Measurements from ENCODE around the gene AMMECR1.
"Not testable (repeated sequence)": the region's sequence is repeated elsewhere in the genome, so short reads cannot be mapped to it uniquely, and the experiment has no call there.

Gene AMMECR1

DNA sequence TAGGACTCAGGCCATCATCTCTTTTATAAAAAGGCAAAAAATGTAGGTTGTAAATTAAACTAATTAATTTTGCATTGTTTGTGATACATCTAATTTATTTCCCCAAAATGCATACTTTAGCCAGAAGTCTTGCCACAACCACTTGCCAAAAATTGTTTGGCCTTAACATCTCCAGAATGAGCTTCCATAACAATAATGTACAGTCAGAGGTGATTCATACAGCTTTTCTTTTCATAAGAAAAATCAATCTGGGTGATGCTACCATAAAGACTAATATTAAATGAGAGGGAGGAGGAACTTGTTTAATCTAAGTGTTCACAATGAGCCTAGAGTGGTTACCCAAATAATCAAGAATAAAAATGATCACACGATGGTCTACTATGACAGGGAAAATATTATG, 59.3 kb downstream of the AMMECR1 start:
- DNase-seq (ENCODE audit: low read depth in 3 of 3), result no peak

DNA sequence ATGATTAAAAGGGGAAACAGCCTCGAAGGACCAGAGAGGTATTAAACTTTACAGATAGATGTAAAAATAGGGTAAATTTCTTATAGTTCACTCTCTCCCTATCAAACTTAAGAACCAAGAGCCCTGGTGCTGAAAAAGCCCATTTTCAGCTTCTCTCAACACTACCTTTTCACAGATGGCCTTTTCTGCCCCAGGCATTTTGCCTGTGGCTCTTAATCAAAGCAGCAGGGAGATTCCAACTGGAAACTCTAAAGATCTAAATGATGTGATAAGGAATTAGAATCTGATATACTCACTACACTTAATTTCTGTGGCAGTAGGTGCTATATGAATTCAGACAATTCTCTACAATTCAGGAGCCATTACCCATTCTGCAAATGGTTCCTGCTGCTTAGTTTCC, 60.0 kb downstream of the AMMECR1 start:
- DNase-seq (ENCODE audit: low read depth in 3 of 3), result no peak

DNA sequence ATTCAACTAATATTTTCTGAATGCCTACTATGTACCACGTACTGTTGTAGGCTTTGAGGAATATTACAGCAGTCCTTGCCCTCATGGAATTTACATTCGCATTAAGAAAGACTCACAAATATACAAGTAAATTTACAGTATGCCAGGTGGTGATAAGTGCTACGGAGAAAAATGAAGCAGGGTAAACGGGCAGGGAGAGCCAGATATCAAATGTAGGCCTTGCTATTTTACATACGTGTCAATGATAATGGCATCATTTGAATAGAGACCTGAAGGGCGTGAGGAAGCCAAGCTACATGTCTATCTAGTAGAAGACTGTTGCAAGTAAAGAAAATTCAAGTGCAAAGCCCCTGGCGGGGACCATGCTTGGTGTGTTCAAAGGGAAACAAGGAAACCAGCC, 65.2 kb downstream of the AMMECR1 start:
- DNase-seq (ENCODE audit: low read depth in 3 of 3), result no peak

DNA sequence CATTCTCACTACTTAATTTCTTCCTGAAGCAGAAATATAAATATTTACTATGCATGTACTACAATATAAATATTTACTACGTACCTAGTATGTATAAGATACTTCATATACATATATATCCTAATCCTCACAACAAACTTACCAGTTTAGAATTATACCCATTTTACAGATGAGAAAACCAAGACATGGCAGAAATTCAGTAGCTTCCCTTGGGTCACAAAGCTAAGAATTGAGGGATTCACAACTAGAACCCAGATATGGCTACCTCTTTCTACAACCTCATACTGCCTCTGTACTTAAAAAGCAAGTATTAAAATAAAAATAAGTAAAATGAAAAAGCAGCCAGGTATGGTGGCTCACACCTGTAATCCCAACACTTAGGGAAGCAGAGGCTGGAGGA, 65.9 kb downstream of the AMMECR1 start:
- DNase-seq (ENCODE audit: low read depth in 3 of 3), result no peak

DNA sequence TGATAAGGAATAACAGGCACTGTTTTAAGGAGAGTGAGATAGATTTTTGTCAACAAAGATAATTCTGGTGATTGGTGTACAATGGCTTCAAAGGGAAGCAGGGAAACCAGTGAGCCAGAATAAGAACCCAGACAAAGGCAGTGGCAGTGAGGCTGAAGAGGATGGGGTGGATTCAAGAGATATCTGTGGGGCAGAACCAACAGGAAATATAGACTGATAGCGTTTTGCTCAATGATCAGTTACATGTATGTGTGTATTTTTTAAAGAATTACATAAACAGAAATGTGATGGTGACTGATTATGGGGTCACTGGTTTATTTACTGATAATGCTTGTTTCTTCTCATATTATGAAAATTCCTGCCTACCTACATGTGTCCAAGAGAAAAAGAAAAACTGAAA, 66.4 kb downstream of the AMMECR1 start:
- no peak for DNase-seq (ENCODE audit: low read depth in 3 of 3)

DNA sequence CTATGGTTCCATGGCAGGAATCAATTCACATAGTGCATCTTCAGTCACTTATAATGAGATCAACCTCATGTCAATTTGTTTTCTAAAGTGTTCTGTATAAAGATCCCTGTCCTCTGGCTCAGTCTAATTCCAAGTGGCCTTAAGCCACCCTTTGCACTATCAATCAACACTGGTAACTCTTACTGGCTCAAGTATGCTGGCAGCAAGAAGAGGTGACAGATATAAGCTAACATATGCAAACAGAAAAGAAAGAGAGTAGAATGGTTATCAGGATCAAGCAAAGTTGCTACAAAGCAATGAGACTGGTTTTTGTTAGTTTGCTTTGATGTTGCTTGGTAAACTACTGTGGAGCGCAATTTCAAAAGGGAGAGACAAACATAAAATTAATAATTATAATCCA, 67.0 kb downstream of the AMMECR1 start:
- DNase-seq (ENCODE audit: low read depth in 3 of 3), result no peak

DNA sequence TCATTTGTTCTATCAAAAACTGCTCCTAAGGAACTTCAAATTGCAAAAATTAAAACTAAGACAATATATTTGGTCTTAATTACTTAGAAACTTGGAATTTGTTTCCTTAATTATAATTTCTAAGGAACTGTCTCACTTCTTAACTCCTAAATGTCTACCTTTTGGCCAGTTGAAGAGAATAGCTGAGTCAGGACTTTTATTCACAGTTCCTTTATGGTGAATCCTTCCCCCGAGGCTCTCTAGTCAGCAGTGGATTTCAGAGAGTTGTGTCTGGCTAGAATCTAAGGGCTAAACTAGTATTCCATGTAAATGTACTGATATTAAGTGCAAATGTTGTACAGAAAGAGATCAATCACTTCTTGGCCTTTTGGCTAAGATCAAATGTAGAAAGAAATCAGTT, 69.3 kb downstream of the AMMECR1 start:
- DNase-seq (ENCODE audit: low read depth in 3 of 3), result no peak

DNA sequence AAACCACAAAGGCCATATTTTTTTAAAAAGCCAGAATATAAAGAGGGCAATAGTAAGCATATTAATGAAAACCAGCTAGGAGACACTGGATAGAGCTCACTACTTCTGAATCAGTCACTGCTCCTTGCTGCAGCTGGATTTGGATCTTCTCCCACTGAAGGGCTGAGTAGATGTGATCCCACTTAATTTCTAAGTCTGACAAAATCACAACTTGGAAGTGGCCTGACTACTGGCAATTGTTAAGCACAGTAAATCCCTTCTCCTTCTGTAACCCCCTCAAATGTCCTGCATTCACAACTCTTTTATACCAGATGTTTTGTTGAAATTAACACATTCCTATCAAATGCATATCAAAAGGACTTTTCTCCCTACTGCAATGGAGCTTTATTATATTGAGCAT, 72.9 kb downstream of the AMMECR1 start:
- no peak for DNase-seq (ENCODE audit: low read depth in 3 of 3)

DNA sequence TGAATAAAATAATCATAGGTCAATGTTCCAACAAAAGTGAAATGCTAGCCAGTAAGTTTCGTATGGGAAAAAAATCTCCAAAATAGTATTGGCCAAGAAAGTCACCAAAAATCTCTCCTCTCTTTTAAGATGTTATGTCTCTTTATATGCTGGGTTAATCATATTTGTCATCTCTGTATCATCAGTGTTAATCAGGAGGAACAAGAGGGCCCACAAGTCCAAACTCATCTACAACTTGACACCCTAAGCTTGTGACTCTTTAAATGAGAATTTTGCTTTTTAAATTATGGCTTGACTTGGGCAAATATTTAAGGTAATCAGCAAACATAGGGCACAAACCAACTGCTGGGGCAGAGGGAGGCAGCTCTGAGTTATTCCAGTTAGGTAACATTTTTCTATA, 75.5 kb downstream of the AMMECR1 start:
- no peak for DNase-seq (ENCODE audit: low read depth in 3 of 3)

DNA sequence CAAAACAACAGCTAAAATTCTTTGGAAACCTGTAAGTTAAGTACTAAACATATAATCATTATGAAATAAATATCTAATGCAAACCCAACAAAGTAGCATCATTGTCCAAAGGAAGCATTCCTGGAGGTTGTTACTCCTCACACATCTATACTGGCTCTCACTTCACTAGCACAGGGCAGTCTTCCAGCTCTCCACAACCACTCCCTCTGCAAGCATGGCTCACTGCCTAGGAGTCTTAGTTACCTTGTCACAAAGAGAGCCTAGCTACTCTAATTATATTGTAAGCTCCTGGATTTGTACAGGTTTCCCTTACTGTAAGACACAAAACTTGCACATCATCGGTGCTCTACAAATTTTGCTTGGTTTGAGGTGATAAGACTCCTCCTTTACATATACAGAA, 76.1 kb downstream of the AMMECR1 start:
- no peak for DNase-seq (ENCODE audit: low read depth in 3 of 3)

DNA sequence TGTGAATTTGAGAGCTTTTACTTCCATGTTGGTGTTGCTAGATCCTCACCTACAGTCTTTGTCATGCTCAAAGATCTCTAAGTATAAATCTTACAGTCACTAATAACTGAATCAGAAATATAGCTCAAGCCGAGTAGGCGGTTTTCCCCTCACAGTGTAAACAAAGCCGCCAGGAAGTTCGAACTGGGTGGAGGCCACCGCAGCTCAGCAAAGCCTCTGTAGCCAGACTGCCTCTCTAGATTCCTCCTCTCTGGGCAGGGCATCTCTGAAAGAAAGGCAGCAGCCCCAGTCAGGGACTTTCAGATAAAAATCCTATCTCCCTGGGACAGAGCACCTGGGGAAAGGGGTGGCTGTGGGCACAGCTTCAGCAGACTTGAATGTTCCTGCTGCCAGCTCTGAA, 79.6 kb downstream of the AMMECR1 start:
- not testable (repeated sequence) for DNase-seq (ENCODE audit: low read depth in 3 of 3)

DNA sequence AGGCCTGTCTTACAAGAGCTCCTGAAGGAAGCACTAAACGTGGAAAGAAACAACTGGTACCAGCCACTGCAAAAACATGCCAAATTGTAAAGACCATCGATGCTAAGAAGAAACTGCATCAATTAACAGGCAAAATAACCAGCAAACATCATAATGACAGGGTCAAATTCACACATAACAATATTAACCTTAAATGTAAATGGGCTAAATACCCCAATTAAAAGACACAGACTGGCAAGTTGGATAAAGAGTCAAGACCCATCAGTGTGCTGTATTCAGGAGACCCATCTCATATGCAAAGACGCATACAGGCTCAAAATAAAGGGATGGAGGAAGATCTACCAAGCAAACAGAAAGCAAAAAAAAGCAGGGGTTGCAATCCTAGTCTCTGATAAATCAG, 86.4 kb downstream of the AMMECR1 start:
- not testable (repeated sequence) for DNase-seq (ENCODE audit: low read depth in 3 of 3)

DNA sequence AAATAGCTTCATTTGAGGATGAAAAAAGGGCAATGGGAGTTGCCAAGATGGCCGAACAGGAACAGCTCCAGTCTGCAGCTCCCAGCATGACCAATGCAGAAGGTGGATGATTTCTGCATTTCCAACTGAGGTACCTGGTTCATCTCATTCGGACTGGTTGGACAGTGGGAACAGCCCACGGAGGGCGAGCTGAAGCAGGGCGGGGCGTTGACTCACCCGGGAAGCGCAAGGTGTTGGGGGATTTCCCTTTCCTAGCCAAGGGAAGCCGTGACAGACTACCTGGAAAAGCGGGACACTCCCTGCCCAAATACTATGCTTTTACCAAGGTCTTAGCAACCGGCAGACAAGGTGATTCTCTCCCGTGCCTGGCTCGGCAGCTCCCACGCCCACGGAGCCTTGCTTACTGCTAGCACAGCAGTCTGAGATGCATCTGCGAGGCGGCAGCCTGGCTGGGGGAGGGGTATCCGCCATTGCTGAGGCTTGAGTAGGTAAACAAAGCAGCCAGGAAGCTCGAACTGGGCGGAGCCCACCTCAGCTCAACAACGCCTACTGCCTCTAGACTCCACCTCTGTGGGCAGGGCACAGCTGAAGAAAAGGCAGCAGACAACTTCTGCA, 88.3 kb downstream of the AMMECR1 start:
- peak; percentile 26 to 68 (median 44) for DNase-seq (ENCODE audit: low read depth in 3 of 3)

DNA sequence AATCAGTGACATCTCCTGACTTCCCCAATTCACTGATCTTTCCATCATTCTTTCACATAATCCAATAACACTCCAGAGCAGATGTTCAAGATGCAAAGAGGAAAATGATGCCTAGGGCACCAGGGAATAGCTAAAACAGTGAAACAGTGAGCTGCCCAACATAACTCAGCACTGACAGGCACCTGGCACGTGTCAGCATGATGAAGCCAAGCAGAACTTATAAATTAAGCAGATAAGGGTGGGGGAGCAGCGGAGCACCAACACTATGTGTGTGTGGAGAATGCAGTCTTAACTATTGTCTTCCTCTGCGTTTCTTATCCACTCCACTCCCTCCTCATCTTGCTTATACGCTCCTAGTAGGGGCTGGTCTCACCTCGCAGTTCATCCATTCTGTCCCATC, 89.4 kb downstream of the AMMECR1 start:
- no peak for DNase-seq (ENCODE audit: low read depth in 3 of 3)

DNA sequence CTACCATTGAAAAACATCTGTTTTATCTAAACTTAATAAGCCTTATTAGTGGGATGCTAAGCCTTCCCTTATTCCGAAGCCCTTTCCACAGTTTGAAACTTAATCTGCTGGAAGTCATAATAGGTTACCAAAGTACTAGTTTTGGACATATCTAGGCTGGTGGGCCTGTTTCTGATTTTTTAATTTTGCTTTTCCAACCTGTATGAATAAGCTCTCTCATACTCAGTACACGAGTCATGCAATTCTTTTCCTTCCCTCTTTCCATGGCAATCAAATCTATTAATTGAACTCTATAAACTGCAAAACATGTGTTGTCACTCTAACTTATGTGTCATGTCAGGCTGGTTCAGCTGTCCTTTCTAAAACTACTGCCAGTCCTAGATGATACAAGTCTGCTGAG, 91.0 kb downstream of the AMMECR1 start:
- DNase-seq (ENCODE audit: low read depth in 3 of 3), result no peak

DNA sequence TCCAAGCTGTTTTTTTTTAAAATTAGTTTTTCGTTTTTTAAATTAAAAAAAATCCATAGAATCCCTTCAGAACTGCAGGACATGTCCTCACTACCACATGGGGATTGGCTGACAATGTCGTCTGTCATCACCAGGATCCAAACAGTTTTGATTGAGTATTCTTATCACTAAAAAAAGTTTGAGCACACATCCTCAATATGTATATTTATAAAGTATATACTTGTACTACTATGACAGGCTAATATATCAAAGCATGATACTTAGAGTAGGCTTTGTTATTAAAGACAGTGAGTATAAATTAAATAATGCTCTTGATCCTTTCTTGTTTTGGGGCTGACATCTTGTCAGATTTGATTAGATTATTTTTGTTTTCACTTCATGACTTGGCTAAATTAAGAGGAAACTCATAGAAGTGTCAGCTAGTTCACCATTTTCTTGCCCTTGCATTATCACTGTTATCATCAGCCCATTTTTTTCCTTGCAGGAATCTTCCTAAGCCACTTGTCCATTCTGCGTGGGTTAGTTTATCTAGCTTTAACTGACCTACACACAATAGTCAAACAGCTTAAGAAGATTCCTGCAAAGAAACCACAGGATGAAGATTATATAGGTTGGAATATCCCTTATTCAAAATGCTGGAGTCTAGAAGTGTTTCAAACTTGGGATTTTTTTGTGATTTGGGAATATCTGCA, 92.8 kb downstream of the AMMECR1 start:
- DNase-seq (ENCODE audit: low read depth in 3 of 3), result no peak

DNA sequence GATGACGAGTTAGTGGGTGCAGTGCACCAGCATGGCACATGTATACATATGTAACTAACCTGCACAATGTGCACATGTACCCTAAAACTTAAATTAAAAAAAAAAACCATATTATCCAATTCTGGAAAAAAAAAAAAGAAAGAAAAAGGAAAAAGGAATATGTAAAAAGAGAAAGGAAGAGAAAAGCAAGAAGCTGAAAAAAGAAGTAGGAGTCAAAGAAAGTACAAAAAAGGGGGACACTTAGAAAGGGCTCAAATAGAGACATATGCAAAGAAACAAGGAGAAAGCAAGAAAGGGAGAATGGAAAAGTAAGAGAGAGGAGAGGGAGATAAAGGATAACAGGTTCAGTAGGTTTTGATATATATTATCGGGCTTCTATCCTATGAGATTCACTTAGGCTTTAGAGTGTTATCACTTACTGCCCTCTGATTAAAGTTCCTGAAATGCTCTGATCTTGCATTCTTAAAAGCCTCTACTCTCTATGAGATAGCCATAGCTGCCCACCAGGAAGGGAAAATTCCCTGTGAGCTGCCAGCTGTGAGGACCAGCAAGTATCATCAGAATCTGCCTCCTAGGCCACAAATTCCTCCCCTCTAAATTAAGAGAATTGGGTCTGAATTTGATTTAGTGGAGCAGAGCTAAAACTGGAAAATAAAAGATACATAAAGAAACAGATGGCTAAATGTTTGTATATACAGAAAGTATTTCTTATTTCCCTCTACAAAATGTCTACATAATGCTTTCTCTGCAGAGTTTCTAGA, 95.2 kb downstream of the AMMECR1 start:
- no peak for DNase-seq (ENCODE audit: low read depth in 3 of 3)

DNA sequence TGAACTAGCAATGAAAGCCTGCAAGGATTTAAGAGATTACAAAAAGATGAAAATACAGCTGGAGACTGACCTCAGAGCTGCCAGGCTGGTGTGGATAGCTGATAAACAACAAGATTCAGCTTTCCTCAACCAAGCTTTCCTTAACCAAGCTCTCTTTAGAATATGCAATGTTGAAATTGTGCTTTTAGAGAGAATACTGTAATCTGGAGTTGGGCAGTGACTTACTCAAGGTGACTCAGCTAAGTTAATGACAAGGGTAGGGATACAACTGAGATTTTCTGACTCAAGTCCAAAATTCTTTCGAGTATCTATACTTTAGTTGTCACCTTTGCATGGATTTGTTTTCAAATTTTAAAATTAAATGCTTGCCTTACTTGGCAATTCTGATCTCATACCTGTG, 98.0 kb downstream of the AMMECR1 start:
- no peak for DNase-seq (ENCODE audit: low read depth in 3 of 3)

DNA sequence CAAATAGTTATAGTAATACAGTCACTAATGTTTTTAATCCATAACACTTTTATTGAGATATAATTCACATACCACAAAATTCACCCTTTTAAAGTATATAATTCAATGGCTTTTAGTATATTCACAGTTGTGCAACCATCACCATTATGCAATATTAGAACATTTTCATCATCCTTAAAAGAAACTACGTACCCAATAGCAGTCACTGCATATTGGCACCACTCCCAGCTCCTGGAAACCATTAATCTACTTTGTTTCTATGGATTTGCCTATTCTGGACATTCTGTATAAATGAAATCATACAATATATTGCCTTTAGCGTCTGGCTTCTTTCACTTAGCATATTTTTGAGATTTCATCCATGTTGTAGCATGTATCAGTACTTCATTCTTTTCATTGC, 99.3 kb downstream of the AMMECR1 start:
- DNase-seq (ENCODE audit: low read depth in 3 of 3), result no peak

DNA sequence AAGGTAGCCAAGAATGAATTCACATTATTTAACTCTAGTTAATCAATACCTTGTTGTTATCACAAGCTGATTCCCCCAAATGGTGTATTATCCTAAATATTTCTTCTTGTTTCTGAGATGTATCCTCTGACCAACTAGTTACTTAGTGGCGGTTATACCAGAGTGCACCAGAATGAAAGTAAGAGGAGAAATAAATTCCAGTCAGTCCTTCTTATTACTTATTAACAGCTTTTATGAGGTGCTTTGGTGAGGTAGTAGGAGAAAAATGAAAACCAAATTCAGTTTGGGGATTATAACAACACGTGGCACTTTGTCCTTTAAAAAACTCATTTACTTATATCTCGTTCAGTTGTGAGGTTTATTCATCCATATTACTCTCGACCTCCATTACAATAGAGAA, 101.9 kb downstream of the AMMECR1 start:
- no peak for DNase-seq (ENCODE audit: low read depth in 3 of 3)

DNA sequence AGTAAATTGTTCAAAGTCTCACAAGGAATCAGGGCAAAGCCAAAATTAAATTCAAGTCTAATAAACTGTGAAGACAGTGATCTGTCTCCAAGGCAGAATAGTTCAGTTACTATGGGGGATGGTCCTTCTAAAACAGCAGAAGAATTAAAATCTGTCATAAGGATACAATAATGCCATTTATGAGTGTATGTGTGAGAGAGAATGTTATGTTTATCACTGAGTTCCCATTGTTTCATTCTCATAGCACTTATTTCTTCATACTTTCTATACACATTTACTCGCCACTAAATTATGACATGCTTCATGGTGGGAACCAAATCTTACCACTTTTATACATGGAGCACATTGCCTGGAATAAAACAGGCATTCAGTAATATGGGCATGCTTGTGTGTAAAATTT, 102.5 kb downstream of the AMMECR1 start:
- no peak for DNase-seq (ENCODE audit: low read depth in 3 of 3)

DNA sequence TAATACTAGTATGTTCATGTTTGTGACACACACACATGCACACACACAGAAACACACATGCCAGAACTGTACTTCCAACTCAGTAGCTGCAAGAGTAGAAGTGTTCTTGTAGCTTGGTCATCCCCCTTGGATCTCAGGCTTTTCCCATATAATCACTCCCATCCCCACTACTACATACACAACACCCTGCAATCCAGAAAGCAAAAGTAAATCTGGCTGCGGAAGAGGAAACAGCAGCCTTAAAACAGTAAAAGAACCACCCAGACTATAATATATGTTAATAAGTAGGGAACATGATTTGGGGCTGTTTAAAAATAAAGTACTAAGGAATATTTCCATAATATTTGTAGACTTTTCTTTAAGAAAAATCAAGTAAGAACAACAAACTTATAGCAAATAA, 103.2 kb downstream of the AMMECR1 start:
- DNase-seq (ENCODE audit: low read depth in 3 of 3), result no peak

DNA sequence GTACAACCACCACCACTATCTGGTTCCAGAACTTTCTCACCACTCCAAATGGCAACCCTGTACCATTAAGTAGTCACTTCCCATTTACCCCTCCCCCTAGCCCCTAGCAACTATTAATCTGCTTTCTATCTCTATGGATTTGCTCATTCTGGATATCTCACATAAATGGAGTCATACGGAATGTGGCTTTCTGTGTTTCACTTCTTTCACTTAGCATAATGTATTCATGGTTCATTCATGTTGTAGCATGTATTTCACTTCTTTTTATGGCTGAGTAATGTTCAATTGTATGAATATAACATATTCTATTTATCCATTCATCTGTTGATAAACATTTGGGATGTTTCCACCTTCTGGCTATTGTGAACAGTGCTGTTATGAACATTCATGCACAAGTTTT, 104.7 kb downstream of the AMMECR1 start:
- no peak for DNase-seq (ENCODE audit: low read depth in 3 of 3)
